H9 (cell line): ENCODE results near the gene CACNA2D3. TPM values are rescaled to one million over a fixed set of nuclear protein-coding genes. Genes with fewer than 3 reads are reported as not detected.

Experiments
- DNase-seq: peaks from one replicate; pipeline ENCODE4 v3.0.0-alpha.2; 2017
- H2AFZ ChIP-seq: one replicate; pipeline ENCODE4 v1.6.1; 2013; ENCODE audit warnings: mild to moderate bottlenecking, low read length, control low read depth, moderate library complexity
- H2AK5ac ChIP-seq: 2 replicates; pipeline ENCODE4 v1.6.1; 2013; ENCODE audit warnings: low read length, control low read depth, mixed read lengths; ENCODE audit not compliant: insufficient read length
- H2BK120ac ChIP-seq: one replicate; pipeline ENCODE4 v1.6.1; 2013; ENCODE audit warnings: low read depth, mild to moderate bottlenecking, low read length, control low read depth, inconsistent platforms; ENCODE audit not compliant: poor library complexity, severe bottlenecking
- H2BK12ac ChIP-seq: 2 replicates; pipeline ENCODE4 v1.6.1; 2013; ENCODE audit warnings: low read length, control low read depth, mixed read lengths, low read depth; ENCODE audit not compliant: insufficient read length
- H2BK15ac ChIP-seq: 2 replicates; pipeline ENCODE4 v1.6.1; 2013; ENCODE audit warnings: low read depth, low read length, control low read depth
- H2BK20ac ChIP-seq: one replicate; pipeline ENCODE4 v1.6.1; 2013; ENCODE audit warnings: low read depth, mild to moderate bottlenecking, low read length, control low read depth, inconsistent platforms; ENCODE audit not compliant: poor library complexity, severe bottlenecking
- H2BK5ac ChIP-seq: 2 replicates; pipeline ENCODE4 v1.6.1; 2013; ENCODE audit warnings: low read length, control low read depth, mixed read lengths; ENCODE audit not compliant: insufficient read length
- H3K14ac ChIP-seq: 2 replicates; pipeline ENCODE4 v1.6.1; 2013; ENCODE audit warnings: low read length, control low read depth; ENCODE audit not compliant: insufficient read depth
- H3K18ac ChIP-seq: 2 replicates; pipeline ENCODE4 v1.6.1; 2013; ENCODE audit warnings: low read depth, mild to moderate bottlenecking, mixed read lengths, low read length, control low read depth; ENCODE audit not compliant: insufficient read length
- H3K23ac ChIP-seq: 2 replicates; pipeline ENCODE4 v1.6.1; 2013; ENCODE audit warnings: low read length, control low read depth, mixed read lengths, low read depth; ENCODE audit not compliant: insufficient read length
- H3K23me2 ChIP-seq: 2 replicates; pipeline ENCODE4 v1.6.1; 2013; ENCODE audit warnings: low read depth, mild to moderate bottlenecking, mixed read lengths, low read length, control low read depth; ENCODE audit not compliant: insufficient read length, poor library complexity, severe bottlenecking
- H3K27ac ChIP-seq: 2 replicates; pipeline ENCODE4 v1.5.1; 2013; ENCODE audit warnings: low read length, control low read depth, mixed read lengths, low read depth; ENCODE audit not compliant: insufficient read length
- H3K27me3 ChIP-seq: 2 replicates; pipeline ENCODE4 v1.6.1; 2013; ENCODE audit warnings: low read length, control low read depth, inconsistent platforms; ENCODE audit not compliant: insufficient read depth
- H3K4ac ChIP-seq: 2 replicates; pipeline ENCODE4 v1.6.1; 2013; ENCODE audit warnings: low read depth, mild to moderate bottlenecking, control low read depth, inconsistent platforms, low read length, moderate library complexity
- H3K4me1 ChIP-seq: 2 replicates; pipeline ENCODE4 v1.6.1; 2013; ENCODE audit warnings: low read length, control low read depth, inconsistent platforms; ENCODE audit not compliant: insufficient read depth
- H3K4me2 ChIP-seq: 2 replicates; pipeline ENCODE4 v1.6.1; 2013; ENCODE audit warnings: low read length, control low read depth, mixed read lengths; ENCODE audit not compliant: insufficient read length, insufficient read depth
- H3K56ac ChIP-seq: 2 replicates; pipeline ENCODE4 v1.6.1; 2013; ENCODE audit warnings: low read depth, mild to moderate bottlenecking, mixed read lengths, low read length, control low read depth; ENCODE audit not compliant: insufficient read length
- H3K79me1 ChIP-seq: 2 replicates; pipeline ENCODE4 v1.6.1; 2013; ENCODE audit warnings: low read depth, mild to moderate bottlenecking, moderate library complexity, low read length, control low read depth, inconsistent platforms; ENCODE audit not compliant: insufficient read depth, poor library complexity, severe bottlenecking
- H3K79me2 ChIP-seq: 2 replicates; pipeline ENCODE4 v1.6.1; 2013; ENCODE audit warnings: low read length, control low read depth, inconsistent platforms; ENCODE audit not compliant: insufficient read depth
- H3K9ac ChIP-seq: 2 replicates; pipeline ENCODE4 v1.6.1; 2013; ENCODE audit warnings: low read length, control low read depth, mixed read lengths; ENCODE audit not compliant: insufficient read length; ENCODE audit errors: extremely low read depth
- H3K9me3 ChIP-seq: one replicate; pipeline ENCODE4 v1.6.1; 2013; ENCODE audit warnings: low read depth, low read length, inconsistent platforms; ENCODE audit not compliant: control insufficient read depth
- H3T11ph ChIP-seq: one replicate; pipeline ENCODE4 v1.6.1; 2013; ENCODE audit warnings: mild to moderate bottlenecking, low read length, control low read depth, inconsistent platforms
- H4K20me1 ChIP-seq: one replicate; pipeline ENCODE4 v1.6.1; 2013; ENCODE audit not compliant: control insufficient read depth, insufficient read length, insufficient read depth
- H4K5ac ChIP-seq: 2 replicates; pipeline ENCODE4 v1.6.1; 2013; ENCODE audit warnings: low read depth, mild to moderate bottlenecking, mixed read lengths, low read length, control low read depth; ENCODE audit not compliant: insufficient read length
- H4K8ac ChIP-seq: replicated peaks from 2 replicates; pipeline ENCODE4 v1.6.1; 2013; ENCODE audit warnings: low read length, control low read depth, mixed read lengths, low read depth; ENCODE audit not compliant: insufficient read length
- H4K91ac ChIP-seq: 2 replicates; pipeline ENCODE4 v1.6.1; 2013; ENCODE audit warnings: low read depth, mild to moderate bottlenecking, moderate library complexity, mixed read lengths, low read length, control low read depth; ENCODE audit not compliant: insufficient read length
- H3K27ac Mint-ChIP-seq, 3 experiments: 2 replicates in 2 of 3; 3 replicates in 1 of 3; pipeline ENCODE4 v1.8.0; 2020 to 2021; ENCODE audit warnings: mixed read lengths in 3 of 3, mild to moderate bottlenecking in 1 of 3, moderate library complexity in 1 of 3
- H3K27me3 Mint-ChIP-seq: 2 replicates; pipeline ENCODE4 v1.8.0; 2021; ENCODE audit warnings: low read depth, mild to moderate bottlenecking, moderate library complexity, mixed read lengths
- H3K36me3 Mint-ChIP-seq, 3 experiments: 2 replicates in 2 of 3; 3 replicates in 1 of 3; pipeline ENCODE4 v1.8.0; 2020 to 2021; ENCODE audit warnings: low read depth in 3 of 3, mixed read lengths in 3 of 3; ENCODE audit not compliant: insufficient read depth in 1 of 3
- H3K4me1 Mint-ChIP-seq, 2 experiments: 2 replicates each; pipeline ENCODE4 v1.8.0; 2020; ENCODE audit warnings: mixed read lengths in 2 of 2
- H3K4me3 Mint-ChIP-seq, 2 experiments: 2 replicates in 1 of 2; 3 replicates in 1 of 2; pipeline ENCODE4 v1.8.0; 2020 to 2021; ENCODE audit warnings: mild to moderate bottlenecking in 2 of 2, mixed read lengths in 2 of 2, moderate library complexity in 1 of 2
- H3K9me3 Mint-ChIP-seq, 2 experiments: 2 replicates in 1 of 2; 3 replicates in 1 of 2; pipeline ENCODE4 v1.8.0; 2020; ENCODE audit warnings: mild to moderate bottlenecking in 2 of 2, mixed read lengths in 2 of 2, moderate library complexity in 1 of 2
- CTCF ChIP-seq: fragments of 200-600 bp; sonication (generic); conservative IDR thresholded peaks from 3 replicates; pipeline ENCODE4 v1.8.0; 2021; ENCODE audit warnings: antibody characterized with exemption, mild to moderate bottlenecking
- WGBS: extraction: QIAGEN DNeasy Blood & Tissue Kit; methylation state at CpG from one replicate; pipeline ENCODE4 v1.1.7; 2013; ENCODE audit warnings: missing lambda C conversion rate, low lambda C conversion rate, mixed read lengths; ENCODE audit not compliant: insufficient read length; ENCODE audit errors: extremely low coverage; 5-methylcytosine and 5-hydroxymethylcytosine counted together
- total RNA-seq: library from RNA; stranded (reverse); gene quantifications from 2 replicates; pipeline ENCODE4 v1.2.1, GENCODE V29; 2021

Gene CACNA2D3
- total RNA-seq, 1 experiment from 2014 or later = 3.2 TPM

- Histone ChIP-seq H3K14ac (no peak overlapping the region), H3K4me2 (no peak overlapping the region), H3K27me3 (peaks cover 36% of the 10 kb centered on the region), H3K79me2 (no peaks in the 10 kb centered on the region), H3K79me1 (no peaks in the 10 kb centered on the region), H3K18ac (no peak overlapping the region), H3T11ph (no peak overlapping the region), H2AK5ac (no peak overlapping the region), H3K23me2 (no peaks in the 10 kb centered on the region), H4K91ac (no peak overlapping the region), H4K20me1 (no peaks in the 10 kb centered on the region), H3K23ac (no peak overlapping the region), H3K9me3 (no peaks in the 10 kb centered on the region), H2AFZ (no peak overlapping the region), H3K27ac (no peak overlapping the region), H3K4me1 (no peaks in the 10 kb centered on the region), H4K5ac (no peak overlapping the region), H2BK15ac (no peak overlapping the region), H3K56ac (no peak overlapping the region), H2BK12ac (no peak overlapping the region), H2BK20ac (no peak overlapping the region), H2BK120ac (no peak overlapping the region), H2BK5ac (no peak overlapping the region), H4K8ac (no peak overlapping the region), H3K4ac (no peak overlapping the region), H3K9ac (no peak overlapping the region)
- TF ChIP-seq CTCF = no peak
- WGBS = no CpG with 5 or more reads among the region's 5 CpGs
- Mint-ChIP-seq H3K36me3 (peaks cover 0 to 4% (median 2%) of the 10 kb centered on the region in 3 experiments; a peak in 1 of 7 replicates), H3K27me3 (peaks cover 99% of the 10 kb centered on the region), H3K9me3 (peaks cover 2 to 4% of the 10 kb centered on the region in 2 experiments; a peak in 2 of 5 replicates), H3K4me3 (no peak overlapping the region), H3K27ac (no peak overlapping the region), H3K4me1 (peaks cover 12 to 14% of the 10 kb centered on the region in 2 experiments)
- no peak for DNase-seq
These were observed 697.6 kb downstream of the CACNA2D3 start for GRCh38 chr3:54819946-54820345.
